ENCODE results near the gene CDC27.
A peak's percentile ranks its signal among the peaks of the same experiment; 100 is the strongest.

The CDC27 gene

DNA sequence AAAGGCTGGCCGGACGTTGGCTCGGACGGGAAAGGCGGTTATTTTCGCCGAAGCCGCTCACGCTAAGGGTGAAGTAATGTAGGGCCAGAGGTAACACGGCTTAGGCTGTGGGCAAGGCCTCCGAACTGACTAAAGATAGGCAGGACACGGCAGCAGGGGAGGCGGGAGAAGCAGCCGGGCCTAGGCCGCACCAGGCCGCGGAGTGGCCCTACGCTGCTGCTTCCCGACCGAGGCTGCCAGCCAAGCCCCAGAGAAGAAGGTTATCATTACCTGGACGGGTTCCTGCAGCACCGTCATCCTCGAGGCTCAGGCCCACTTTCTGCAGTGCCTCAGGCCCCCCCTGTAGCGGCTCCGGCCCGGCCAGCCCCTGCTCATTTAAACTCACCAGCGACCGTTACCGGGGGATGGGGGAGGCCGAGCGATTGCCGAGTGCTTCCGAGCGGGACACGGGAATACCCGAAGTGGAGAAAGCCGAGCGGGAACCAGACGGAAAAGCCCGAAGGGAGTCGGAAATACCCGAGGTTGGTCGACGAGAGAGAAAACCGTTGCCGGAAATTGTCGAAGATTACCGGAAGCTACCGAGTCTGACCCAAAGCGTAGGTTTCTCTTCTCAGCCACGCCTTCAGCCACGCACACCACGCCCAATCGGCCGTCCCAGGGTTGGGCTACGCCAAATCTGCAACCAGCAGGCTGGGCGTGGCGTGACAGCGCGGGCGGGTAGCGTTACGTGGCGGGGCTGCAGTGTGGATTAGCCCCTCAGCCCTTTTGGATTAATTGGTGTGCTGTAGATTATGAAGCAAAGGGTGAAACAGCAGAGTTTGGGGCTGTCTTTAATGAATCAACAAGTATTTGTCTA is at the start of gene CDC27:
Gene CDC27 (minus strand): TSS at position 420 of the 856 bp plus-strand sequence. CDS start 123 bp downstream, at position 297.
- TF ChIP-seq CTBP1 (IDR thresholded peaks at IDR 0.05; ENCODE audit: borderline replicate concordance) (no peak), HDGF (IDR thresholded peaks at IDR 0.05; ENCODE audit: borderline replicate concordance) (0 out of 2 replicates have a peak, but pooled peaks have one; percentile 83), NFRKB (IDR thresholded peaks at IDR 0.05) (no peak), FOXA1 (IDR thresholded peaks at IDR 0.05) (no peak), FOXM1 (IDR thresholded peaks at IDR 0.05; ENCODE audit: borderline replicate concordance) (no peak), L3MBTL2 (conservative IDR thresholded peaks at IDR 0.05) (peak; percentile 53)
- TF ChIP-seq, protein P1, sequence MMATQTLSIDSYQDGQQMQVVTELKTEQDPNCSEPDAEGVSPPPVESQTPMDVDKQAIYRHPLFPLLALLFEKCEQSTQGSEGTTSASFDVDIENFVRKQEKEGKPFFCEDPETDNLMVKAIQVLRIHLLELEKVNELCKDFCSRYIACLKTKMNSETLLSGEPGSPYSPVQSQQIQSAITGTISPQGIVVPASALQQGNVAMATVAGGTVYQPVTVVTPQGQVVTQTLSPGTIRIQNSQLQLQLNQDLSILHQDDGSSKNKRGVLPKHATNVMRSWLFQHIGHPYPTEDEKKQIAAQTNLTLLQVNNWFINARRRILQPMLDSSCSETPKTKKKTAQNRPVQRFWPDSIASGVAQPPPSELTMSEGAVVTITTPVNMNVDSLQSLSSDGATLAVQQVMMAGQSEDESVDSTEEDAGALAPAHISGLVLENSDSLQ (IDR thresholded peaks at IDR 0.05): peak; percentile 34
- peak; percentile 99 for DNase-seq (ENCODE audit: extremely low spot score)
- ChIA-PET CTCF (interaction anchor here (1.1 to 1.3 kb wide), 2 partner anchors 18 to 30 kb away, joined by 3 read pairs; no protein-coding TSS in a partner anchor), POLR2A (interaction anchor here (0.6 to 2.2 kb wide), 7 partner anchors 10 to 132 kb away, joined by 3 to 20 read pairs (median 4); partner anchors contain the start of gene MYL4)

DNA sequence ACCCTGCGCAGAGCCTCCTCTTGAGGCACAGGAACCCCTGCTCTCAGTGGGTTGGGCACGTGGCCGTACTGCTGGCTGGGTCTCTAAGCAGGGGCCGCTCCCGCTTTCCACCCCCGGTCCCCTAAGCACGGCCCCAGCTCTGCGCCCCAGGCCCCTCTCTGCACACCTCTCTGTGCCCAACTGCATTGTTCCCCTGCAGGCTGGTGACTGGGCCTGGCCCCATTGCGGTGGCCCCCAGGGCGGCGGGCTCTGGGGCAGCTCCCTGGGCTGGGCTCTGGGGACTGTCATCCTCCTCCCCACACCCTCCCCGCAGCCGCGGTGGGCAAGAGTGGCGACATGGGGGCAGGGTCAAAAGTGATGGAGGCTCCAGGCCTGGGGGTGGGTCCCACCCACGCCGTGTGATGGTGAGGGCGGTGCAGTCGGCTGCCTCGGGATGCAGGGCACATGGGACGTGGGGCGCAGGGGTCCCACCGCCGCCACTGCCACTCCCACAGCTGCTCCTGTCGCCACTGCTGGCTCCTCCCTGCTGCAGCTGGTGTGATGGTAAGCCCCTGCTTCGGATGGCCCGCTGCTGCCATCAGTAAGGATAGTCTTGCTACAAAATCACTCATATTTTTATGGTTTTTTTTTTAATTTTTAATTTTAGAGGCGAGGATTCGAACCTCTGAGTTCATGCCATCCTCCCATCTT is 49.4 kb upstream of the CDC27 start:
- no peak for DNase-seq (ENCODE audit: extremely low spot score)
- ChIA-PET POLR2A (no interaction called here), CTCF (no interaction called here)
- TF ChIP-seq ZNF384 (IDR thresholded peaks at IDR 0.05): no peak
- TF ChIP-seq, protein P1 (IDR thresholded peaks at IDR 0.05): no peak
- TF ChIP-seq FOXA1 (IDR thresholded peaks at IDR 0.05): no peak
- no peak for TF ChIP-seq ELF4 (IDR thresholded peaks at IDR 0.05)
- TF ChIP-seq BHLHE40 (IDR thresholded peaks at IDR 0.05; ENCODE audit: borderline replicate concordance): no peak
- TF ChIP-seq L3MBTL2 (conservative IDR thresholded peaks at IDR 0.05): no peak
- TF ChIP-seq SUZ12 (IDR thresholded peaks at IDR 0.05): no peak
- no peak for TF ChIP-seq ARNT (IDR thresholded peaks at IDR 0.05)
- no peak for TF ChIP-seq TARDBP (IDR thresholded peaks at IDR 0.05)
- TF ChIP-seq HDGF (IDR thresholded peaks at IDR 0.05; ENCODE audit: borderline replicate concordance): no peak

DNA sequence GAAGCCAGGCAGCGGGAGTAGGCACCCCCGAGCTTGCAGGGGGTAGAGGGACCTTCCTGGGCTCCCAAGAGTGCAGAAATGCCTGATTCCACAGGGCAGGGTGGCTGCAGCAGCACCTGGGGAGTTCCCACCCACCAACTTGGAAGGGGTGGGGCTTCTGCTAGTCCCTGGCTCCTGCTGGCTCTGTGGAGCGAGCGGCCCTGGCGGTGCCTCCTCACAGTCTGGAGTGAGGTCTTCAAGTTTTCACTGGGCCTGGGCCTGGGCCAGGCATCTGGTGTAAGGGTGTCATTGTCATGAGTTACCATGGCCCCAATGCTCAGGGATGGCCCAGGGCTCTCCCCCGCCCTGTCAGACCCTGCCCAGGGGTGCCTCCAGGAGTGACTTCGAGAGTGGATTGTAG is 48.7 kb upstream of the CDC27 start:
- TF ChIP-seq, protein P1 (IDR thresholded peaks at IDR 0.05): no peak
- TF ChIP-seq NFRKB (IDR thresholded peaks at IDR 0.05) (no peak), LEF1 (IDR thresholded peaks at IDR 0.05; ENCODE audit: borderline replicate concordance) (no peak), BHLHE40 (IDR thresholded peaks at IDR 0.05; ENCODE audit: borderline replicate concordance) (no peak), SUZ12 (IDR thresholded peaks at IDR 0.05) (no peak), FOXK2 (IDR thresholded peaks at IDR 0.05) (no peak), SP1 (IDR thresholded peaks at IDR 0.05) (no peak), HDGF (IDR thresholded peaks at IDR 0.05; ENCODE audit: borderline replicate concordance) (no peak), CTBP1 (IDR thresholded peaks at IDR 0.05; ENCODE audit: borderline replicate concordance) (no peak), FOXA1 (IDR thresholded peaks at IDR 0.05) (no peak), FOXM1 (IDR thresholded peaks at IDR 0.05; ENCODE audit: borderline replicate concordance) (no peak), L3MBTL2 (conservative IDR thresholded peaks at IDR 0.05) (no peak), ZNF384 (IDR thresholded peaks at IDR 0.05) (no peak), ELF4 (IDR thresholded peaks at IDR 0.05) (no peak), TARDBP (IDR thresholded peaks at IDR 0.05) (no peak), ARNT (IDR thresholded peaks at IDR 0.05) (no peak)
- DNase-seq (ENCODE audit: extremely low spot score): no peak
- ChIA-PET POLR2A (no interaction called here), CTCF (no interaction called here)

- TF ChIP-seq TARDBP (IDR thresholded peaks at IDR 0.05) (no peak), FOXA1 (IDR thresholded peaks at IDR 0.05) (no peak), CTBP1 (IDR thresholded peaks at IDR 0.05; ENCODE audit: borderline replicate concordance) (no peak)
- ChIA-PET POLR2A (no interaction called here), CTCF (no interaction called here)
- DNase-seq (ENCODE audit: extremely low spot score): no peak
Observed at GRCh38 chr17:47235923-47236322, 46.8 kb upstream of the CDC27 start.

- DNase-seq (ENCODE audit: extremely low spot score): no peak
- CTCF ChIA-PET: no interaction called here
- no peak for TF ChIP-seq CTBP1 (IDR thresholded peaks at IDR 0.05; ENCODE audit: borderline replicate concordance)
- TF ChIP-seq NFRKB (IDR thresholded peaks at IDR 0.05): no peak
- TF ChIP-seq SP1 (IDR thresholded peaks at IDR 0.05): no peak
- no peak for TF ChIP-seq HDGF (IDR thresholded peaks at IDR 0.05; ENCODE audit: borderline replicate concordance)
- no peak for TF ChIP-seq FOXK2 (IDR thresholded peaks at IDR 0.05)
- no peak for TF ChIP-seq TARDBP (IDR thresholded peaks at IDR 0.05)
- TF ChIP-seq LEF1 (IDR thresholded peaks at IDR 0.05; ENCODE audit: borderline replicate concordance): no peak
- no peak for TF ChIP-seq FOXA1 (IDR thresholded peaks at IDR 0.05)
- TF ChIP-seq ARNT (IDR thresholded peaks at IDR 0.05): no peak
- TF ChIP-seq, protein P1 (IDR thresholded peaks at IDR 0.05): no peak
- no peak for TF ChIP-seq SUZ12 (IDR thresholded peaks at IDR 0.05)
- TF ChIP-seq ZNF384 (IDR thresholded peaks at IDR 0.05): no peak
- no peak for TF ChIP-seq ELF4 (IDR thresholded peaks at IDR 0.05)
- TF ChIP-seq FOXM1 (IDR thresholded peaks at IDR 0.05; ENCODE audit: borderline replicate concordance): no peak
- TF ChIP-seq BHLHE40 (IDR thresholded peaks at IDR 0.05; ENCODE audit: borderline replicate concordance): no peak
- TF ChIP-seq L3MBTL2 (conservative IDR thresholded peaks at IDR 0.05): no peak
- POLR2A ChIA-PET: no interaction called here
Observed at GRCh38 chr17:47235506-47235905, 46.4 kb upstream of the CDC27 start.
